HG03108 (cell line): ENCODE measurements around the gene SIL1.

Experiments
- ATAC-seq: cut with Tn5 transposase; IDR thresholded peaks from one replicate; pipeline ENCODE4 v1.9.1; 2021; ENCODE audit warnings: moderate library complexity; ENCODE audit not compliant: unreplicated experiment

Gene SIL1

GRCh38 chr5:138986186-138986800 is 211.9 kb downstream of the SIL1 start:
- ATAC-seq: no peak

GRCh38 chr5:138985683-138986082 is 212.5 kb downstream of the SIL1 start:
- no peak for ATAC-seq

GRCh38 chr5:138985256-138985655 is 212.9 kb downstream of the SIL1 start:
- no peak for ATAC-seq

- ATAC-seq: no peak
Measured at GRCh38 chr5:138983984-138984383, 214.2 kb downstream of the SIL1 start.

- ATAC-seq: no peak
Measured at GRCh38 chr5:138981586-138981985, 216.6 kb downstream of the SIL1 start.

GRCh38 chr5:138981131-138981530 is 217.0 kb downstream of the SIL1 start:
- no peak for ATAC-seq

- no peak for ATAC-seq
Measured at GRCh38 chr5:138980441-138980840, 217.7 kb downstream of the SIL1 start.

GRCh38 chr5:138979684-138980280 is 218.4 kb downstream of the SIL1 start:
- no peak for ATAC-seq

GRCh38 chr5:138978581-138978980 is 219.6 kb downstream of the SIL1 start:
- ATAC-seq: no peak

- ATAC-seq: no peak
Measured at GRCh38 chr5:138978080-138978479, 220.1 kb downstream of the SIL1 start.

GRCh38 chr5:138975098-138975847 is 222.9 kb downstream of the SIL1 start:
- no peak for ATAC-seq

GRCh38 chr5:138974227-138975063 is 223.7 kb downstream of the SIL1 start:
- no peak for ATAC-seq

- ATAC-seq: no peak
Measured at GRCh38 chr5:138972836-138973235, 225.3 kb downstream of the SIL1 start.

- ATAC-seq: no peak
Measured at GRCh38 chr5:138972230-138972629, 225.9 kb downstream of the SIL1 start.

GRCh38 chr5:138969323-138970002 is 228.7 kb downstream of the SIL1 start:
- no peak for ATAC-seq

- no peak for ATAC-seq
Measured at GRCh38 chr5:138968601-138969000, 229.6 kb downstream of the SIL1 start.

- ATAC-seq: no peak
Measured at GRCh38 chr5:138967791-138968448, 230.2 kb downstream of the SIL1 start.

- no peak for ATAC-seq
Measured at GRCh38 chr5:138966236-138966985, 231.8 kb downstream of the SIL1 start.

- ATAC-seq: no peak
Measured at GRCh38 chr5:138965626-138966025, 232.5 kb downstream of the SIL1 start.
